HG03442 (cell line): Measurements from ENCODE around the gene SAMSN1.

Source experiments
- ATAC-seq: cut with Tn5 transposase; IDR thresholded peaks from one replicate; pipeline ENCODE4 v1.9.1; 2021; ENCODE audit warnings: mild to moderate bottlenecking, moderate library complexity; ENCODE audit not compliant: unreplicated experiment

Gene SAMSN1

DNA sequence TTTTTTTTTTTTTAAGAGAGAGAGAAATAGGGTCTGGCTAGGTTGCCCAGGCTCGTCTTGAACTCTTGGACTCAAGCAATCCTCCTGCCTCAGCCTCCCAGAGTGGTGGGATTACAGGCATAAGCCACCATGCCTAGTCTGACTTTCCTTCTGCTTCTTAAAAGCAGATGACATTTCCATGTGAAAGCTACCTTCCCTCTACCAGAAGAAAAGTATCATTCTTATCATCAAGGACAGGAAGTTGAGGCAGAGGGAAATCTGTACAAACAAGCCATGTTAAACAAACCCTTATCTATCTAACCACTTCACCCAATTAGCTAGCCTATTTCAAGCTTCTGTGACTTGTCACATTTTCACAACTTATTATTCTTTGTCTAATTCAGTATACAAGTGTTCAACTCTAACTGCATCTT lies 54.8 kb downstream of the SAMSN1 start:
- no peak for ATAC-seq

DNA sequence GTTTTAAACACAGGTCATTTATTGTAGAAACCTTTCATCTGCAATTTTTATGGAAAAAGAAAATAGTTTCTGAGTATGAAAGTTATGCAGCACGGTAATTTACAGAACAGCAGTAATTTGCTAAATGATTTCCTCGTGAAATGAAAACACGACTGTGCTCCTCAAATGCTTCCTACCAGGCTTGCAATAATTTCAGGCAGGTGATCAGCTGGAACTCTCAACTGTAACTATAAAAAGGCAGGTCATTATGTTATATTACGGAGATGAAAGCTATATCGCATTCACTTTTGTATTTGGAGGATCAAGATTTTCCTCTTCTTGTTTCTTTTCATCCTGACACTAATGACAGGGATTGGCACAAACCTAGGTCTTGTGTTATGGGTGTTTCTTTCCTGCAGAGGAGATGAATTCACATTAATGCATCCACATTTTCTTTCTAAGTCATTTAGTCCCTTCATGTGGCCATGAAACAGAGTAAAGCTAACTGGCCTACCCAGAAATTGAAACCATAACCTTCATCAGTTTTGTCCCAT lies 57.4 kb downstream of the SAMSN1 start:
- no peak for ATAC-seq

DNA sequence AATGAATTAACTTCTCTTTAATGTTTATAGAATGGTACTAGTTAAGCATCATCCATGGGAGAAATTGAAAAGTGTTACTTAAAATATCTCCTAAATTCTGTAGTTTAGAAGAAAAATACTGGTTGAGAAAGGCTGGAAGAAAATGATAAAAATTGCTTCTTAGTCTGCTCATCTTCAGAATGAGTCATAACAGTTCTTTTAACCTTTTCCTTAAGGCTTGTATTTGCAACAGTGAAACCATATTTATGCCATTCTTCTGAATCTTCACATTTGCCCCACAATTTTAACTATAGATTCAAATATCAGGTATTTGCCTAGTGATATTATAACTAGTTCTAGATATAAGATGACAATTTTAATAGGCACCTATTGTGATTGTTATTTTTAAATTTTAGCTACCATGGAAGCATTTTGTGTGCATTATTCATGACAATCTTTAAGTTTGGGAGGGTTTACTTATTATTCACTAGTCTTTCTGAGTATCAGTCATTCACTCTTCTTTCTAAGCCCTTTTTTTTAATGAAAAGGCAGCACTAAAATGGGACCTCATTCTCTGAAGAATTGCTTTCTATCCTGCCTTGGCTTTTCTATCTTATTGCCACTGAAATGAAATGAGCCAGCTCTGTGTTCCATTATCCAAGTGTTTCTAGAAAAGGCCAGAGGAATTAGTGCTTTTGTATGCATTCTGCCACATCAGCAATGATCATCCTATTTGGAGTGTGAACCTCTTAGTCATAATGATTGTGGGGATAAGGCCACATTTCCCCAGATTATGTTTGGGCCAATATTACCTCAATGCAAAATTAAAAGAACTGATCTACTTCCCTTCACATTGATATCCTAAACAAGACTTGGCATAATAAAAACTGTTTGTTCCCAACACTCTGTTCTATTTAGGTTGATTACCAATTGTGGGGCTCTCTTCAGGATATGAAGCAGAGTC lies 58.4 kb downstream of the SAMSN1 start:
- ATAC-seq = no peak

DNA sequence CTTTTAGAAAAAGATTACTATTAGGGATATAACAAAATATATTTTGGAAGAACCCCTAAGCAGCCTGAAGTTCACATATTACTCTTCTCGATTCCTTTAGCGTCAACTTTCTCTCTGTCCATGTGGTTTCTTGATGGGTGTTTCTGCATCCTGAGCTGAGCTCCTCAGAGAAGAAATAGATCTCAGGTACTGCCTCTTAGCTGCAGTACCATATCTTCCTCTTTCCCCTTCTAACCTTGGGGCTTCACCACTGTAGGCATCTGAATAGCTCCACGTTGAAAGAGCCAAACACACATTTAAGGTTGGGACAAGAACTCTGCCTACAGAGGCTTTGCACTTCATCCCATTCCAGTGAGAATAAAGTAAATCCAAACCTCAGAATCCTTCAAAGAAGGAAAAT lies 59.2 kb downstream of the SAMSN1 start:
- no peak for ATAC-seq

DNA sequence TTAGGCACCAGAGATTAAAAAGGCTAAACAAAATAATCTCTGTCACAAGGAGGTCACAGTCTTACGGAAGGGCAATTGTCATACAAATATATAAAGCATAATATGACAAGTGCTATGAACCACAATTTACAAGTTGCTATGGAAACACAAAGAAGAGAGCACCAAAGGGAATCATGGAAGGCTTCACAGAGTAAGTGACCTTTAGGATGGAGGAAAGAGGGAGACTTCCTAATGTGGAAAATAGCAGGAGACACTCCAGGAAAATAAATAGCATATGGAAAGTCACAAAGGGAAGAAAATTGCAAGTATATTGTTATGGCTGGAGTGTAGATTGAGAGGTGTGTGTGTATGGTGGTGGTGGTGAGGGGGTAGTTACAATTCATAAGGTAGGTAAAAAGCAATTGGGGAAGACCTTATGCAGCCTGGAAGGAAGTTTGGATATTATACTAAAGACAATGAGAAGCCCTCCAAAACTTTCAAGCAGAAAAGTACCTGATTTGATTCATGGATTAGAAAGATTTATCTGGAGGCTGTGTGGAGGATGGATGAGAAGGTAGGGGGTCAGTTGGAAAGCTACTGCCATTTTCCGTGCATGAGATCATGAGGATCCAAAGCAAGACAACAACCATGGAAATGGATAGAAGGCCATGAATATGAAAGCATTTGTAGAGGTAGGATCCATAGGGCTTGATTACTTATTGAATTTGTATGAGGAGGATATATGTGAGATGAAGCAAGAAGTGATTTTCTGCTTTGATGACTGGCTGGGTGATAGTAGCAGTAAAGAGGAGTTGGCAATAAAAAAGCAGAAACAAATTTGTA lies 61.7 kb downstream of the SAMSN1 start:
- no peak for ATAC-seq

DNA sequence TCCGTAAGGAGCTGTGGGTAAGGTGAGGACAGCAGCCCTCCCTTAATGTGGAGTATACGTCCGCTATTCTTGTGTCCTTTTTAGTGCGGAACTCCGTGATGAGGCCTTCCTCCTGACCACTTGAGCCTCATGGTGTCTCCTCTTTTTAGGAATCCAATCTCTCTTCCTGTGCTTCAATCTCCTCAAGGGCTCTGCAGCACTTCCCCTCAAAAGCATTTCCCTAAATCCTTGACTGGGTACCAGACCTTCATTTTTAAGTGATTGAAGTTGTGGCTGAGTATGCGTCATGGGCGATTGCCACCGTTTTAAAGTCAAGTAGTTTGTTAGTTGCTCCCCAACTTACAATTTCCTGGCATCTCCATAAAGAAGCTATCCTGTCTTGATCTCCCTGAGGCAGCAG lies 62.8 kb downstream of the SAMSN1 start:
- ATAC-seq = no peak

DNA sequence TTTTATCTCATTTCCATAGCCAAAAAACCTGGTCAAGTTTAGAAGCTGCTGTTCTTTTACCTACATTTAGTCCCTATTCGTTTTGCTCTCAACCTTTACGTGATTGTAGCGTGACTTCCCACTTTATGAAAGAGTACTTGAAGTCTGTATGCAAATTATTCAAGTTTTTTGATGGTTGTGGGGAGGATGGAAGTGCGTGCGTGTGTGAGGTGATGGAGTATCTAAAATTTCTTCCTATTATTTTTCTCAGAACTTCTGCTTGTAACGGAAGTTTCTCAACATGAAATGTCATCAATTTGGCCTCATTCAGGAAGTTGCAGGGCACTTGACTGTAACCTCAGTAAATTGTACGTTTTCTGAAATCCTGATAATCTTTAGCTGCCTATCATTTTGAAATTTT lies 64.0 kb downstream of the SAMSN1 start:
- ATAC-seq = peak; percentile 59

DNA sequence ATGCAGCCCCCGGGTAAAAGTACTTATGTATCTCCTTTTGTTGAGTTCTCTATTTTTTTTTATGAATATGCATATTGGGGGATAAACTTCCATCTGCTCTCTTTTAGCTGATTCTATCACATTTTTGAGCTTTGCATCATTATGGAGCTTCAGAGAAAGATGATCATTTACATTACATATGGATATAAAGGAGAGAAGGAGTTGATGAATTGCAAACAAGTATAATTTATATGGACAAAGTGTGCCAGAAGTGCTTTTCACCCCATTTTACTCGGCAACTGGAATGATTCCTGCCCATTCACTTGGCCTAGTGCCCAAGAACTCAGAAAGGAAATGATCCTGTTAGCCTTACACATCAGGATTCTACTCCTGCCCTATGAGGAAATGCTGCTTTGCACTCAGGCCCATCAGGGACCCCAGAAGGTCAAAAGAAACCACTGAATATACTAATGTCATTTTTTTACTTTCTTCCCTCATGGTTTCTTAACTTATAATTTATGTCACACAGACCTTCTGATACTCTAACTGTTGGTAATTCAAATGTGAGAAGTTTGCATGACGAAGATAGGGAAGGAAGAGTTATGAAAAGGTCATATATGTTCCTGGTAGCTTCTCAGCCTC lies 65.6 kb downstream of the SAMSN1 start:
- ATAC-seq = no peak

DNA sequence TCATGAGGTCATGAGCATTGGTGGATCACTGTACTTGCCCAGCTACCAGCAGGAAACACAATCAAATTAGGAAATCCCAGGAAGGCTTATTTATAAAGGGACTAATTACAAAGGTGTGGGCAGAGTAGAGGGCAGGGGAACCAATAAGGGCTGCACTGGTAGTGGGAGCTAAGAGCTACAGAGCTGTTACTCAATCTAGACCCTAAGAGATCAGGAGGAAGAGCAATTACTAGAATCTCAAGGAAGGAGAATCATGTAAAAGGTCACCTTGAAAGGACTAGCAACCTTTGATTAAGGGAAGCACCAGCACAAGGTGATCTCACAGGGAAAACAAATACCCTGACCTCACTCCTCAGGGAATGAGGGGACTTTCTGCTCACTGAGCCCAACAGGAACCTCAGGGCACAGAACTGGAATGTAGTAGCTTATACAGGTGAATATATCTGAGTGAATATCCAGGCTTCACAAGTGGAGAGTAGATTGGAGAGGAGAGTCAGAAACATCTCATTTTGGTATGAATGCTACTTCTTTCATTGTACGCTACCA lies 66.8 kb downstream of the SAMSN1 start:
- no peak for ATAC-seq

DNA sequence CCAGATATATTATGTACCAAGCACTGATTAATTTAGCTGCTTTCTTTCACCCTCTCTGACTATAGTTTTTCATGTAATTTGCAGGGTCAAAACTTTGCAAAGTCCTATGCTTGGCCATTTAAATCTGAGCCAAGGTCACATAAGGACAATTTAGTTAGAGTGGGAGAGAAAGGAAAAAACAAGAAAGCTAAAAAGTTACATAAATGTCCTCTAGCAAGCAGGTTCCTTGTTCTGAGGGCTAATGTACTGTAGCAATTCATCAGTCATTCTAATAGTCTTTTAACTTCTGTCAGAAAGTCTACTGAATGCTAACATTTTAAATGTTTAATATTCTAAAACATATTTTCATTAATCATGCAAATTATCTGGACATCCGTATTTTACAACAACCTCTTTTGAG lies 68.3 kb downstream of the SAMSN1 start:
- ATAC-seq = no peak

DNA sequence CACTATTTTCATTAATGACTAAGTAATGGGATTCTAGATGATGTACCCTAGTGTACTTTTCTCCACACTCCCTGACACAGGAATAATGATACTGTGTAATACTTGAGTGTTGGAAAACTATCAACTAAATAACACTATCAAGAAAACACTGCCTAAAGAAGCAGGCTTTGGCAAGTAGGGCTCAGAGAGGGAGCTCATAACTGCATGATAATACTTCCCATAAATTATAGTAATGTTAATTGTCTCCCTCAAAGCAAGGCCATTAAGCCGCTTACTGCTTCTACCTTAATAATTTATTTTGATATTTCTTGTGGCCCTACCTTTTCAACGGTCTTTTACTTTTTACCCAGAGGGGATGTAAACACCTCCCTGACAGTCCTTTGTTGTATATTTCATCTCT lies 69.0 kb downstream of the SAMSN1 start:
- no peak for ATAC-seq

DNA sequence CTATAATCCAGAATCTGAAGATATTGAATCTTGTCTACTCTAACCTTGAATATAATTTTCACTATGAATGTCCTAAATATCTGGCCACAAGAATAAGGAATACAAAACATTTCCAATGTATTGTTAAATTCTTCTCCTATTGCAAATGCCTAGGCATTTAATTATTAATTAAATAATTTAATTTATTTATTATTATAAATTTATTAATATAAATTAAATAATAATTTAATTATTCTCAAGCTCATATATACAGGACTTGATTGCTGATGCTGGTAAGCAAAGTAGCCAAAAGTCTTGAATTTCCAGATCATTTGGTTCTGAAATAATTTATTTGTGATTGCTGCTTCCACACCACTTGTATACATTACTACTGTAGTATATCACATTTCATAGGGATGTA lies 71.1 kb downstream of the SAMSN1 start:
- no peak for ATAC-seq

DNA sequence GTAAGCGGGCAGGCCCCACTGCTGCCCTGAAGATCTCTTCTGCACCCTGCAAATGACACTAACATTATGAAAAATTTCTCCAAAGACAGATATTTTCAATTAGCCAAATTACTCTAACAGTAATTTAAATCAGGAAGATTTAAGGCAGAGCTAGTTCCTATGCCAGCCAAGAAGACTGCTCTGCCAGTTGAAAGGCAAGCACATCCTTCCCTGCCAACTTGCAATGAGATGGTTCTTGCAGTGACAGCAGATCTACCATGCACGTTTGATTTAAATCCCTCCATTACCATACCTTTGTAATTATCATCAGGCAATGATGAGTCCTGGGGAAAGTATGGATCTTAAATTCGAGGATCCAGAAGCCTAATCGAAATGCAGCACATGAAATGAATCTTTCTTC lies 76.5 kb downstream of the SAMSN1 start:
- ATAC-seq = no peak

DNA sequence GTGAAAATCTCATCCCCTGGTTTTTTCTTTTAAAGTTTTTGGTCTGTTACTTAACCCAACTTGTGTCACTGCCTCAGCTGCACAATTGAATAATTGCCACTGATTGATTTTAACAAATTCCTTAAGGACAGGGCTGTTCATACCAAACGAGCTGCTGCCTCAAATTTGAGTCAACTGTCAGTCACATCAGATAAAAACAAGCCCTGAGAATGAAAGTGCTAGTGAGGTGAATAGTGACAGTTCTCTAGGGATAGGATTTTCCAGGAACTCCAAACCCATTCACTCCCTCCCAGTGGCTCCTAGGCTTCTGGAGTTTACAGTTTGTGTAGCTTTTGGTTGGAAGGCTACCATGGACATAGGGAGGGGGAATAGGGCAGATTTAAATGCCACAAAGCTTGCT lies 79.4 kb downstream of the SAMSN1 start:
- ATAC-seq = no peak

DNA sequence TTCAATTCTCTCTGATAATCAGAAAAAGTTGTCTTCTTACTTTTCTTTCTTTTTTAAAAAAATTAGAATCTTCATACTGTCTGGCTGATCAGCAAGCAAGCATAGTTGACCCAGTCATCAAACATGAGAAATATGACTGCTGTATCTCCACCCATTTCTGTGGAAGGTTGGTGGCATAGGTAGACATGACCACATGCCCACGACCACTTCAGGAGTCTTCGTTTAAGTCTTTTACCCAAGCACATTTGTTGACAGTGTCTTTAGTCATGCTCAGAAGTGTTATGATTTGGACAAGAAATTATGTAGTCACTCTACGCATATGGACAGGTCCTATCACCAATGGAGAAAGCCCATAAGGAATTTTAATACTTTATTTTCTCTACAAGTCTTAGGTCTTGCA lies 88.4 kb downstream of the SAMSN1 start:
- no peak for ATAC-seq

DNA sequence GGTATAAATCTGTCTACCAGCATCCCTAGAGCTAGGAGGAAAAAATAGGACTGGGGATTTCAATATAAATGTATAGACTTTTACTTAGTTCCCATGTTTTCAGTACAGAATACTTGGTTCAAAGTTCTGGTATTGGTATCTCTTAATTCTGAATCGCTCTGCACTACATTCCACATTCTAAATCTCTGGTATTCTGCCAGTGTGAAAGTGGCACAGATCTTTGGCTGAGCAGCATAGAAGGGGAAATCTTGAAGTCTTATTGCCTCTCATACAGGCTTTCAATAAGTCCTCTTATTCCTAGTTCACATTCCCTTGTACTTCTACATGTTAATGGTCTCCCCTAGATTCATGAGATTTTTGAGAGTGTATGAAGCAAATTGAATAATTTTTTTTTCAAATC lies 89.2 kb downstream of the SAMSN1 start:
- no peak for ATAC-seq

DNA sequence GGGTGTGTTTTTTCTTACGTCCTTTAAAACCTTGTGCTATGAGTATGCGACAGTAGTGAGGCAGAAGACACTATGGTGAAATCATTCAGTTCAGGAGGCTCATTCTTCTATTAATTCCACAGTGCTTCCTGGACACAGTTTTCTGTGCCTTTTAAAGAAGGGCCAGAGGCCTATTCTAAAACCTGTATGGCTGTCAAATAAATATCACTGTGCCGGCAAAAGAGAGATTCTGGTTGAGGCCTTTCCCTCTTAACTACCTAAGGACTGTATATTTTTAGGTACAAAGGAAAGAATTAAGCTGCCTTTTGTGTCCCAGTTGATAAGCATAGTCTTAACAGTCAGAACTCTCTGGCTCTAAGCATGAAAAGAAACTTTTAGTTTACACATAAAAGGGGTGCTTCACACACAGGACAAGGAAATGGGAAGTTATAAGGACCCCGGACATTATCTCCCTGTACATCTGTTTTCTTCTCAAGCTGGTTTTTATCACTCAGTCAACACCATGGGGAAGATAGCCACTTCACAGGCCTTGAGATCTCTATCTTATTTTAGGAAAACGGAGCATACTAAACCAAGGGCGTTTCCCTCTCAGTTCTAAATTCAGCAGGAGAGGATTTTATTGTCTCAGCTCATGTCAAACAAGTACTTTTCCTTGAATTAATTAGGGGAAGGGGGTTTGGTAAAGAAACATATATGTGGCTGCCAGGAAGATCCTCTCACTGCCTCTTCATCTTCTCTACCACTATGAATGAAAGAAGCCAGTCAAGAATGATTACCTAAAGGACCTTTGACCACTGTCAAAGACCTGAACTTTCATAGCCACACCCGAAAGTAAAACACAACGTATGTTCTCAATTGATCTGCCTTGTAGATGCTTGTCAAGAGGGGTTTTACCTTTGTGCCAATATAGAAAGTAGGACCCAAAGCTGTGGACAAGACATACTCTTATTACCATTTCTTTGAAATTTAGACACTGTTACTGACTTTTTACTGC lies 91.8 kb downstream of the SAMSN1 start:
- ATAC-seq = peak; percentile 68

DNA sequence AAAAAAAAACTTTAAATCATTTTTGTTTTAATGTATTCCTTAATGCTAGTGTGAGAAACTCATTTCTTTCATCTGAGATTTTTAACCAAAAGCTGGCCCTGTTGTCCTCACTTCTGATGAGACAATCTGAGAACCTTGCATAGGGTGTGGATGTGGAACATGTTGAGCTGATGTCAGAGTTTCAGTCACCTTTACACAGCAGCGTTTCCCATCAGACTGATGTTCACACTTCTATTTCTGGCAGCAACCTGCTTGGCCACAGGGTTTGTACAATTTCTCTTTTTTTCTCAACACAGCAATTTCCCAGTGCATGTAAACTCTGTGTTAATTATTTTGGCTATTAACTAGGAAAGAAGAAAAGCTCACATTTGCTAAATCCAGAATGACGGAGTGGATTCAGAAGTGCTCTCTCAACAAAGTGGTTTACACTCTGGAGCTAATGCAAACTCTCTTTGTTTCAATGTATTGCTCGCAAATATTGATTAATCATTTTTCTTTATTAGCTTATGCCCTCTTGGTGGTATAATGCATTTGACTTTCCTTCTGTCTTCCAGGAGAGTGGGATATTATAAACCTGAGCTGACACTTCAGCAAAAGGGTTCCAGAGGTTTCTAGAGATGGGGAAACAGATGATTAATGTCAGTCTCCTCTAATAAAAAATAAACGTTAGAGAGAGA lies 92.6 kb downstream of the SAMSN1 start:
- peak; percentile 88 for ATAC-seq

DNA sequence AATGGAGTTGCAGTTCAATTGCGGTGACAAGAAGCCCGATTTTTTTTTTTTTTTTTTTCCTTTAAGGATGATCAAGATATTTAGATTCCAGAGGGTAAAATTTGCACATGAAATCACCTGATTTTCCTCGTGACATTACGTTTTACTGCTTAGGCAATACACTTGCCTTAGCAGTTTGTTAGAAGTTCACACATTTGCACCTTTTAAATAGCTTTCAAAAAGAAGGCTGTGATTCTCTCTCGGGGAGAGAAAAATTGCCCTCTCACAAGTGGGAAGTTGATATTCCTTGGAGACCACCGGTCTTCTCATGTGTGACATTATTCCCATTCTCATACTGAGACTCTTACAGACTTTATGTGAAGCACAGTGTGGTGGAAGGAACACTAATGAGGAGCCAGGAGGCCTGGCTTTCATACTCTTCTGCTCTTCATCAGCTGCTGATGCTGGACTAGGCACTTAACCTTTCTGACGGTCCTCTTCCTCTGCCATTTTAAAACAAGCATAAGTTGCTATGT lies 93.3 kb downstream of the SAMSN1 start:
- no peak for ATAC-seq
